CD4-positive, alpha-beta T cell treated with Interleukin-1 beta for 1 hour (primary cell): ENCODE results near the gene SLC6A7.

ENCODE experiments used
- DNase-seq, 2 donors: peaks; one replicate each; pipeline ENCODE4 v3.0.0-alpha.2; 2020 to 2022

The SLC6A7 gene

GRCh38 chr5:150175076-150175475 lies 14.8 kb upstream of the SLC6A7 start:
- no peak for DNase-seq

- DNase-seq: no peak
Measured at GRCh38 chr5:150175536-150175935, 14.3 kb upstream of the SLC6A7 start.

DNA sequence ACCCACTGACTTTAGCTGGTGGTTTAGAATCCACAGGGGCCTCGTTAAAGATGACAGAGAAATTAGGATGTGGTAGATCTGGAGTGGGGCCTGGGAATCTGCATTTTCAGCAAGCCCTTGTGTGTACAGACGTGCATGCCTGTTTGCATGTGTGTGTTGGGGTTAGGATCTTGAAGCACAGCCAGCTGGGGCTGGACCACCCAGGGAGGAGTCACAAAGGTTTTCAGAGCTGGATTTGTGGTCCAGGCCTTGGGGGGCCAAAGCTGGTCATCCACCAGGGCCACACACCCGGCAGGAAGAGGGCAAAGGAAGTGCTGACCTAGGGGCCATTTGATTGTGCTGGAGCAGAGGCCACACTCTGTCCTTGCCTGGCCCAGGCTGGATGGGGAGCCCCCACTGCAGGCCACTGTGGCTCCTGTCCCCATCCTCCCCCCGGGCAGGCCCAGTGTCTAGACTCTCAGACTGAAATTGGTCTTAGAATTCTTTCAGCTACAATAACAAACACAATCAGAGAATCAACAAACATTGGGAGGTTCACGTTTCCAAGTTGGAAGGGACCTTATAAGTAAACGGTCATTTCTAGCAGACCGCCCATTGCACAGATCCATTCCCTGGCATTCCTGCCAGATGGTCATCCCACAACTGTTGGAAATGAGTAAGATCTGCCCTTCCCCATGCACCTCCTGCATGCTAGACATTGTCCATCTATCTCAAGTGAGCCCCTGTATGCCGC lies 13.0 kb upstream of the SLC6A7 start:
- DNase-seq: no peak

- DNase-seq: no peak
Measured at GRCh38 chr5:150177721-150178120, 12.1 kb upstream of the SLC6A7 start.

- DNase-seq: no peak
Measured at GRCh38 chr5:150178262-150178661, 11.6 kb upstream of the SLC6A7 start.

DNA sequence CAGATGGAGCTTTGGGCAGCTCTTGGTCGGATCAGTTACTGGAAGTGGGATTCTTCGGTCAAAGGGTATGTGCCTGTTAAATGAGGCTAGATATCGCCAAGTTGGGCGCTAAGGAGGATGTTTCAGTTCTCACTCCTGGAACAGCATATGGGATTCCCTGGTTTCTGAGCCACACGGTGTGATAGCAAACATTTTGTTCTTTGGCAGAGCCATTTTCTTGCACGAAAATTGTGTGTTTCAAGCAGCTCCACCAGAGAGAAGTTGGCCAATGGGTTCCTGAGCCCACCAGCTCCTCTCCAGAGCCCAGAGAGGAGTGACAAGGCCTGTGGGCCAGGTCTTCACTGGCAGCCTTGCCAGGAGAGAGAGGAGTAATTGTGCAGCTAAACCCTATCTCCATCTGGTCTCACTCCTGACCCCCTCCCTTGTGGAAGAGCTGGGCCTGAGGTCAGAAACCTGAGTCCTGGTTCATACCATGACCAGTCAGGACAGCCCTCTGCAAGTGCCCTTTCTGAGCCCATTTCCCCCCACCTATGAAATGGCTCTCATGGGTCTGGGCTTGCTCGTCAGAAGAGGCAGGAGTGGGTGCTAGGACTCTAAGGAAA lies 10.7 kb upstream of the SLC6A7 start:
- DNase-seq: no peak

DNA sequence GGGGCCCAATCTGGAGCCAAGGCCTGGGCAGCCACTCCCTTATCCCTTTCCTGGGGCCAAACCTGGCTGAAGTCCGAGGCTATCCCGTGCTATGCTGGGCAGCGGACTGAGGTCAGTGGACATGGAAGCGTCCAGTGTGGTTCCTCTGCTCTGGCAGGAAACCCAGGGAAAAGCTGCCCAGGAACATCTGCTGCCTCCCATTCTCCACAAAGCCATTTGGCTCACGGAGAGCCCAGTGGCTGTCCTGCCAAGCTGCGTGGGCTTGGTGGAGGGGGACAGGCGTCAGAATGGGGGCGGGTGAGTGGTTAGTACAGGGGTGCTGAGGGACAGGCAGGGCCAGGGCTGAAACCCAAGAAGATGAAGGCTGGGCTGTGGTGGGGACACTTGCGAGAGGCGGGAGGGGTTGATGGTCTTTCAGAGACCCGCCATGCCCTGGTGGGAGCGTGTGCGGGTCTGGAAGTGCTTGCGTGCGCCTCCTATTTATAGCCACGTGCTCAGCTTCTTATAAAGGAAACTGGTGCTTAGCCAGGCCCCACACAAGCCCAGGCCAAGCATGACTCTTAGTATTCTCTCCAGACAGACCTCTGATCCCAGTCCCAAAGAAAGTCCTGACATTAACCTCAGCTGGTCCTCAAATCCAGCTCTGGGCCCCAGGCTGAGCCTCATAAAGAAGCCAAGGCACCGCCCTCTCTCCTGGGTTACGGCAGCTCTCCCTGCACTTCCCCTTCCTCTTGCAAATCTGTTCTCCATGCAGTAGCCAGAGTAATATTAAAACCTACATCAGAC lies 9.4 kb upstream of the SLC6A7 start:
- no peak for DNase-seq

DNA sequence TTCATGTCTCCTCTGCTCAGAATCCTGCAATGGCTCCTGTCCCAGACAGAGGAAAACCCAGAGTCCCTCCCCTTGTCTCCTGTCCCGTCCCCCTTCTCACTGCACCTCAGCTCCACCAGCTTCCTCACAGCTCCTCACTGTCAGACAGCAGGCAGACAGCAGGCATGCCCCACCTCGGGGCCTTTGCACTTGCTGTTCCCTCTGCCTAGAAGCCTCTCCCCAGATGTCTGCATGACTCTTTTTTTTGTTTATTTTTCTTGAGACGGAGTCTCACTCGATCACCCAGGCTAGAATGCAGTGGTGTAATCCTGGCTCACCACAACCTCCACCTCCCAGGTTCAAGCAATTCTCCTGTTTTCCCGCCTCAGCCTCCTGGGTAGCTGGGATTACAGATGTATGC lies 8.8 kb upstream of the SLC6A7 start:
- no peak for DNase-seq

- DNase-seq: no peak
Measured at GRCh38 chr5:150181766-150182545, 7.9 kb upstream of the SLC6A7 start.

GRCh38 chr5:150182774-150183173 lies 7.1 kb upstream of the SLC6A7 start:
- no peak for DNase-seq

GRCh38 chr5:150183436-150183835 lies 6.4 kb upstream of the SLC6A7 start:
- no peak for DNase-seq

GRCh38 chr5:150184006-150184405 lies 5.9 kb upstream of the SLC6A7 start:
- DNase-seq: no peak

GRCh38 chr5:150184990-150185912 lies 4.6 kb upstream of the SLC6A7 start:
- peak in 1 of 2 donors; percentile 5 for DNase-seq

GRCh38 chr5:150186137-150186536 lies 3.7 kb upstream of the SLC6A7 start:
- DNase-seq: no peak

DNA sequence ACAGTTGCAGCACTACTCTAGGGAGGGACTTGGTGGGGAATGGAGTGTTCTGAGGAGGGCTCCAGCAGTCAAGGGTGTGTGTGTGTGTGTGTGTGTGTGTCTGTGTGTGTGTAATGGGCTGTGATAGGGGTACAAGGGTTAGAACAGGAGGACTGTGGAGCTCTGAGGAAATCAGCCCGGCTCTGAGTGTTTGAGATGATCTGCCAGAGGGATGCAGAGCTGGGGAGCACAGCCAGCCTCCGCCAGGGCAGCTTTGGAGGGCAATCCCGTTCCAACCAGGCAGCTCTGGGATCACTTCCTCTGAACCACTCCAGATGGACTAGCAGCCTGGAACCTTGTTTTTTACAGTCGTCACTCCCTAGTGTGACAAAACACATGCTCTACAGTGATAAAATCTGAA lies 3.0 kb upstream of the SLC6A7 start:
- DNase-seq: no peak

GRCh38 chr5:150188146-150188842 lies 1.6 kb upstream of the SLC6A7 start:
- DNase-seq: no peak

- no peak for DNase-seq
Measured at GRCh38 chr5:150189326-150189725, 536 bp upstream of the SLC6A7 start.

DNA sequence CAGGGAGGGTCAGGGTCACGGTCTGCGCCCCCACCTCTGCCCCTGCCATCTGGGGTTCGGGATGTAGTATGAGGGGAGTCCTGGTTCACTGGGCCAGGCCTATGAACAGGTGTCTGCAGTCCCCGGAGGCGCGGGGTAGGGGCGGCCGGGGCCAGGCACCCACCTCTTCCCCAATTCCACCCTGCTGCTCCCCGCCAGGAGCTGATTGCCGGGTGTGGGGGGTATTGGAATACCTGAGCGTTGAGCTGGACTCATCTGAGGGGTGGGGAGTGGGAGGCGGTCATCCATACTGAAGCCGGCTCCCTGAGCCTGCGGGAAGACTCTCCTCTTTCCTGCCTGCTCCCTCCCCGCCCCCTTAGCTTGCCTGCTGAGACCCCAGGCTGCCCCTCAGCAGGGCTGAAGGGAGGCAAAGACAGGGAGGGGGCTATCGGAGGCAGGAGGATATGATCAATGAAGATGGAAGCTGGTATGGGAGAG lies 679 bp downstream of the SLC6A7 start:
- DNase-seq: no peak

GRCh38 chr5:150190987-150191386 lies 1.1 kb downstream of the SLC6A7 start:
- DNase-seq: no peak

GRCh38 chr5:150192462-150192861 lies 2.6 kb downstream of the SLC6A7 start:
- no peak for DNase-seq
